GM19035 (cell line): ENCODE data around the gene BLACAT1.

Experiments used
- ATAC-seq: cut with Tn5 transposase; IDR thresholded peaks from one replicate; pipeline ENCODE4 v1.9.1; 2021; ENCODE audit not compliant: unreplicated experiment

Gene BLACAT1

DNA sequence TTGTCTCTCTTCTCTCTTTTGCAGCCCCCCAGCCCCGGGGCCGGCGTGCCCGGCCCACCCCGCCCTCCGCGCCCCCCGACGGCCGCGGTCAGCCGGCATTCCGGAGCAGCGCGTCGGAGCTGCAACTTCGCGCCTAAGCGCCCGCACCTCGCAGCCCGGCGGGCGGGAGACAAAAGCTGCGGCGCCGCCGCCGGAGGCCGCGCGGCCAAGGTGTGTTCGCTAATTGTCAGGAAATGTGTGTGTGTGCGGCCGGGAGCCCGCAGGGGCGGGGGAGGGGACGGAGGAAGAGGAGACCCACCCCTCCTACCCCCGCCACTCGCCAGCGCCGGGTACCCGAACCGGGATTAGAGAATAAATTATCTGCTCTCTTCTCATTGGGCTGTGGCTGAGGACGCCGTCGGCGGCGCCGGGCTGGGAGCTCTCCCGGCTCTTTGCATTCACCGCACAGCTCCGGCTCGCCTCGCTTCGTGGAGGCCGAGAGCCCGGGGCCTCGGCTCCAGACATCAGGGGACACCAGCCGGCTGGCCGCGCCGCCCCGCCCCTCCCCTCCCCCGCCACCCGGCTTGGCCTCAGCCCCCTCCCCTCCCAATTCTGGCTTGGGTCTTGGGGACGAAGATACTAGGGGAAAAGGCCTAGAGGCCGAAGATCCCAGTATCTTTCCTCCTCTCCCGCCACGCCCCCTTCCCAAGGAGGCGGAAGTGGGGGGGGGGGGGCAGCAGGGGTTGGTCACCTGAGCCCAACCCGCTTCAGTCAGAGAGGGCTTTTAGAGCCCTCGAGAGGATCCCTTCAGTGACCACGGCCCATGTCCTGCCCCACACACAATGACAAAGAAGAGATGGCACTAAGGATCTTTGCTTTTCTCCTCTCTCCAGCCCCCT lies 1.3 kb upstream of the BLACAT1 start:
- no peak for ATAC-seq

DNA sequence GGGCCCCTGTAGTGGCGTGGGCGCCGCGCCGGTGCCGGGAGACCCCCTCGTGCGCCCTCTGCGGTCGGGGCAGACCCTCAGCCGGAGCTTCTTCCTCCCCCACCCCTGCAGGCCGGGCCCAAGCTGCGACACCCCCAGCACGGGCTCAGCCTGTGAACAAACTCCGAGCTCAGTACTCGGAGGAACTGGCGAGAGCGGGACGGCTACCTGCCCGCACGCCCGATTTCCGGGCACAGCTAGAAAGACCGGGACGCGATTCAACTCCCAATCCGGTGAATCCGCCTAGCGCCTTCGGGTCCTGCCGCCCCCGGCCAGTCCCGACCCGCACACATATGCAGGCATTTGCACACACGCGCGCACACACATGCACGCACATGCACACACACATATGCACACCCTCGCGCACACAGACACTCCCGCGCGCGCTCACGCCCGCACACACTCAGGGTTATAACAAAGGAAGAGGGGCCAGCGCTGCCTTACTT lies 580 bp upstream of the BLACAT1 start:
- ATAC-seq: no peak

DNA sequence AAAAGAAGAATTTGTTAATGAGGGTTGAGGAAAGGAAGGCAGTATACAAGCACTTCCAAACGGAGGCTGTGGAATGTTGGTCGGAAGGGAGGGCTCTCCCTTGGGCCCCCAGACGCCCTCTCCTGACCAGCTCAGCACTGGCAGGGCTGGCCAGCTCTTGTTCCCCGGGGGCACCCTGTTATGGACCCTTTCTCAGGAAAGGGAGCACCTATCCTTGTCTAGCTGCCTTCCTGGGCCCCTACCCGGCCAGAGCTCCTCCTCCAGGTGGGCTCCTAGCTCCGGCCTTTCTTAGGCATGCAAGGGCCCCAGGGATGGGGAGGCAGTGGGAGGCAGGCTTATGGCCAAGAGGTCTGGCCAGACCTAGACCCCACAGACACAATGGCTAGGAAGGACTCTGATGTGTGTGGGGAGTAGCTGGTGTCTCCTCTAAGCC lies 926 bp downstream of the BLACAT1 start:
- ATAC-seq: no peak

DNA sequence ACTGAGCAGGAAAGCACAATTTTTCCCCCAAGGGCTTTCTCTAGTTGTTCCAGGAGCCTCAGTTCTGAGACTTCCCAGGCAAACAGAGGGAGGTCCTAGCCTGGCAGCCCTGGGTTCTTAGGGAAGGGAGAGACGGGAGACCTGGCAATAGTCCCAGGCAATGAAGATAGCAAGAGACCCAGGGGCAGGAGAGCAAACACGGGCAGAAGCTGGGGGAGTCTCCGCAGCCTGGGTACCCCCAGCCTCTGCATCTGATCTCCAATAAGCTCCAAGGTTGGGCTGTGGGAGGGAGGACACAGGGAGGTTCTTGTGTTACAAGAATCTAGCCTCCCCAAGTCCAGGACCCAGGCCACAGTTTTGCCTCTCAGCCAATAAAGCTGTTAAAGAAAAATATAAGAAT lies 2.4 kb downstream of the BLACAT1 start:
- no peak for ATAC-seq

DNA sequence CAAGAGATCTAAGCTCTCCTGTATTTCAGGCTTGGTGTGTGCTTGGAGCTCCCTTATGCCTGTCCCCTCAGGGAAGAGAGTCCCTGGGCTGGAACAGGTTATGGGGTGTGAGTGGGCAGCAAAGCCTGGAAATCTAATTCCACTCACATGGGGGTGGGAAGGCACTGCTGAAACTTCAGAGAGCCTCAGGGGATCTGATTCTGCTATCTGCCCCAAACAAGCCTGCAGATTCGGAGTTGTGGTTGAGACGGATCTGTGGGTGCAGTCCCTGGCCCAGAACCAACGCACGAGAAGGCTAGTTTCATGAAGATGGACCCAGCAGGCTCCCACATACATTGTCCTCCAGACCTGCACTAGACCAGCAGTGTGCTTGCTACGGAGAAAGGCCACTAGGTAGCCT lies 2.9 kb downstream of the BLACAT1 start:
- ATAC-seq: no peak

DNA sequence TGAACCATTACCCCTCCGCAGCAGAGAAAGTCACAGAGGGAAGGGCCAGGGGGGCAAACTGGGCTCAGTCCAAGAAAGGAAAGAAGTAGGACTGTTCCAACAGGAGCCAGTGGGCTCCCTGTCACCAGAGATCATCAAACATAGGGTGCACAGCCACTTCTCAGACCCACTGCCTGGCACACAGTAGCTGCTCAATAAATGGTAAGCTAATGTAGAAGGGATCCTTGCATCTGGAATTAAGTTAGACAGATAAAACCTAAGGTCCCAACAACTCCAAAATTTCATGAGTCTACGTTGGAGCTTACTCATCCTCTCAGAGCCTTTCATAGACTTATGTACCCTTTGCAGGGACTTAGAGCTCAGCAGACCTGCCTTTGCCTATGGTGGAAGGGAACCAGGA lies 3.5 kb downstream of the BLACAT1 start:
- ATAC-seq: no peak

DNA sequence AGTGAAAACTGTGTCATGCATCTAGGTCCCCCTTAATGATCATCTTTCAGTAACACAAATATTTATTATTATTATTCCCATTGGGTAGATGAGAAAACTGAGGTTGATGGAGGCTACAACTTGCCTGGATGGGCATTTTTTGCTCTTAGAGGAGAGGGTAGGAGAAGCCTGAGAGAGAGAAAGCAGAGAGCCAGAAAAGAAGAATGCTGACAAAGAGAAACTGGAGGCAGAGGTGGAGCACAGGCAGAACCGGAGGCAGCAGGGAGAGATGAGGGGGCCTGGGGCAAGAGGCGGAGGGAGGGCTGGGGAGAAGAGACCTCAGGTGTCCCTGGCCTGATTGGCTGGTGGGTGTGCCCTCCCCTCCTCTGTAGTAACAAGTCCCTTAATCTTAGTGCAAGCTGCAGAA lies 4.1 kb downstream of the BLACAT1 start:
- ATAC-seq: no peak

DNA sequence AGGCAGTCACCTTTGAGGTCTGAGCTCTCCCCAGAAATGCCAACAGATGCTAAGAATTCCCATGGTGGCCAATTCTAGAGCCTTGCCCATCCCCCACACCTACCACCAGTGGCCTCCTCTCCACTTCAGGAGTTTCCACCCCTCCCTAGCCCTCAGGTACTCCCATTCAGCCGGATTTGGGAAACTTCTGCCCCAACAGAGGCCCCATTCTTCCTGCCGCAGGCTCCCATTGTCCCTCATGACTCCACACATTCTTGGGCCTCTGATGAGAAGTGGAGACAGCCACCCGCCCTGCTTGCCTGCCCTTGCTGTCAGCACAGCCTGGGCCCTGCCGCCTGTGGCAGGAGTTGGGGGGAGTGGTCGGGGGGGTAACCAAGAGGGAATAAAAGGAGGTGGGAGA lies 4.6 kb downstream of the BLACAT1 start:
- ATAC-seq: no peak

DNA sequence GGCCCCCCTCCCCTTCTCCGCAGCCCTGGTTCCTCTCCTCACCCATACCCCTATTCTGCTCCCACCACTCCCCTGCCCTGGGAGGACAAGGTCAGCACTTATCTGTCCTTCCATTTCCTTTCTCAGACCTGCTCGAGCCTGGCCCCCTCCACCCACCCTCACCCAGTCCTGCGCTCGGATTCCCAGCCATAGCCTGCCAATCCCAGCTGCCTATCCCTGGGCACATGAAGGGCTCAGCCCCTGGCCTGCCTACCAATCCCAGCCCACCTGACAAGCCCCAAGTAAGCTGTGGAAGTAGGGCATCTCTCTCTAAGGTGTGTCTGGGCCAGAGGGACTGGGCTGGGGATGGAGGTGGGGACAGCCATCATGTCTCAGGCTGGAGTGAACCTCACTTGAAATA lies 5.4 kb downstream of the BLACAT1 start:
- ATAC-seq: no peak

DNA sequence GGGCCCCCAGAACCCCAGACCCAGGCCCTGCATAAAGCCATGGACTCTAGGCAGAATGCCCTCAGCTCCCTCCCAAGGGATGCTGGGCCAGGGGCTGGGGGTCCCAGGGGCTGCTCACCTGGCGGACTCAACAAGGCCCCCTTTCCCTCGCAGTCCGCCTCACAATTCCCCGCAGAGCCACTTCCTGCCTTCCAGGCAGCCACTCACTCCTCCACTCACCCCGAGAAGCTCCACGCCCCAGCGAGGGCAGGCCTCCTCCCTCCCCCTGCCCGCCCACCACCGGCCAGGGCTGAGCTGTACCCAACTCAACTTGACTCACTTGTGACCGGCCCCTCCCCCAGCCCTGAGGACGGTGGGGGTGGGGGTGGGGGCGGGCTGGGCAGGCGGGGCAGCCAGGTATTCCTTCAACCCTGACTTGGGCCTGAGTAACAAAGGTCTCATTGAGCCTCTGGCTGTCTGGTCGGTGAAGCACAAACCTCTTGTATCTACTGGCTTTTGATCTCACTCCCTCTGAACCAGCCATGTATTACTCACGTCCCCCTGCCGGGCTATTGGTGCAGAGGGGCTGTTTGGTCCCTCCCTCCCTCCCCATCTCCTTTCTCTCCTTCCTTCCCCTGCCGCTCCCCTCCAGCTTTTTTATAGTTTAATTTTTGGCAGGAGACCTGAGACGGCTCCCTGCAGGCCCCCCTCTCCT lies 5.9 kb downstream of the BLACAT1 start:
- no peak for ATAC-seq

DNA sequence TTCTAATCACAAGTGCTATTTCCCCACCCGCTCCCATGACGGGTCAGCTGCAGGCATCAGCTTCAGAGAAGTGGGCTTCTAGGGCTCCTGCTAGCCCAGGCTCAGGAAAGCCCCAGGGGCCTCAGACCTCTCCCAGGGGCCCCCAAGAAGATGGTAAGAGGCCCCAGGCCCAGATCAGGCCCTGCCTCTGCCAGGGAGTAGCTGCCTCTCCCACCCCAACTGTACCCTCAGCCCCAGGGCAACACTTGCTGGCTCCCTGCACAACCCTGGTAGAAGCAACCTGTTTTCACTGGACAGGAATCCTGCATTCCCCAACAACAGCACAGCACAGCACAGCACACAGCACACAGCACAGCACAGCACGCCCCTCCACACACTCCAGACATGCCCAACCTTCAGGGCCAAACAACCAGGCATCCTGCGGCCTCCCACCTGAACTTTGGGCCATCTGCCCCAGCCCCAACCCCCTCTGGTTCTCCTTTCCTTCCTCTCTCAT lies 6.5 kb downstream of the BLACAT1 start:
- no peak for ATAC-seq

DNA sequence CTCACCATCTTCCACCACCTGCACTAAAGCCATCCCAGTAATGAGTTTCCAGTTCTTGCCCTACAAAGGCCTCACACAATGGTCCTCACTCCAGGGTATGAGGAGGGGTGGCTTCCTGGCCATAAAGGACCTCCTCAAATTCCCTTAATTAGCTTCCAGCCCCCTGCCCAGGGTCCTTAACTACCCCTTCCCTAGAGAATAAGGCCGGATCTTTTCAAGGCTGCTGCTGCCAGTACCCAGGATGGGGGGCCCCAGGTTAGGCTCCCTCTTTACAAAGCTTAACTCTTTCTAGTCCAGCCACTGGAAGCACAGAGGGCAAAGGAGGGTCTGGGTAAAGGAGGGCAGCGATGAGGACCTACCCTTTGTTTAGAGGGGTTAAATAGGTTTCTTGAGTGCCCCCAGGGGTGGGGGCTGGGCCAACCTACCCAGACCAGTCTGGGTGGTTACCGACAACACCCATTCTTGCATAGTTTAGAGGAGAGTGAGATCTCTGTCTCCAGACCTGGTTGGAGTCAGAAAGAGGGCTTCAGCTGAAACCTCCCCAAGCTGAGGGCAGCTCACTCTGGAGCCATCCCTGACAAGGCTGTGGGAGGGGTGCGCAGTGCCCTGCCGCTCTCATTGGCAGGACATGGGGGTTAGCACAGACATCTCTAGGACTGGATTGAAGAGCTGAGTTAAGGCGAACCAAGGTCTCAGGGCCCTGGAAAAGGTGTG lies 7.1 kb downstream of the BLACAT1 start:
- ATAC-seq: no peak

DNA sequence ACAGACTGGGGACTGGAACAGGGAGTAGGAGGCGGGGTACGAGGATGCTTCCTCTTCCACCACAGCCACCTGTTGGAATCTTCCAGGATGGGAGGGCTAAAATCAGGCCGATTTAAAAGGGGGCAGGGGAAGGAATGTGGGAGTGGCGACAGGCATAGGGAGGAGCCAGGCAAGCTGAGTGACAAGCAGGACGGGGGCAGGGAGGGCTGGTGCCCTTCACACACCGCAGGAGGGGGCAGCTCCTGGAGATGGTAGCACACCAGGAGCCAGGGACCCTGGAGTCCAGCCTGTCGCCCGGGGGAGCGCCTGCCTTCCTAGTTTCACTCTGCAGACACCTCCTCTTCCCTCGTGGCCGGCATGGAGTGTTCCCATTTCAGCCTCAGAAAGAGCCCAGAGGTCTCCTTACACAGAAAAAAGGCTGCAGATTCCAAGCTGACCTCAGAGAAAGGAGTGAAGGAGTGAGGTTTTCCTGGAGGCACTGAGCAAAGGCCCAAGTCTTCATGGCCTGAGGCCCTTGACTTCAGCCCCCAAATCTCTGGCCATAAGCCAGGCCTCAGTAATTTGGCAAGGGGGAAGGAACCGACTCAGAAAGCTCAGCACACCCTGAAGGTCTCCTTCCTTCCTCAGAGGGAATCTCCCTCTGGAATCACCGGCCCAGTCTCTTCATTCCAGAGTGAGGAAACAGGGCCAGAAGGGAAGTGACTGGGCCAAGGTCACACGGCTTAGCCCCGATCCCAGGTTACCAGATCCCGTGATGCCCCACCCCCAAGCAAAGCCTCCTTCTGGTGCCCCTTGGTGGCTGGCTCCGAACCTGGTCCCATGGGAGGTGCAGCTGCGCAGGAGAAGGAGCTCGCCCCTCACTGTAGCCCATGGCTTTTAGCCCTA lies 8.1 kb downstream of the BLACAT1 start:
- no peak for ATAC-seq

DNA sequence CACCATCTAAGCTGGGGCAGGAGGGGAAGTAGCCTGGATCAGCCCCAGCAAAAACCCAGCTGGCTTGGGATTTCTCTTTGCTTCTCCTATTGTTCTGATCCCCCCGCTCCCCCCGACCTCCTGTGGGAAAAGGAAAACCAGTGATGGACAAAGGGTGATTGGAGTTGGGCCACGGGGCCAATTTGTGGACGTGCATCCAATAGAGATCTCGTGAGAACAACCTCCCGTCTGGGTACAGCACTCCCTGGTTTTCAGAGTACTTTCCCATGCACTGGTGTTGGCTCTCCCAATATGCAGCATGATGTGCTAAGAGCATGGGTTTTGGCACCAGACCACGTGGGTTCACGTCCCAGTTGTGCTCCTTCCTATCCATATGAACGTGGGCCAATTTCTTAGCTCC lies 9.0 kb downstream of the BLACAT1 start:
- ATAC-seq: no peak

DNA sequence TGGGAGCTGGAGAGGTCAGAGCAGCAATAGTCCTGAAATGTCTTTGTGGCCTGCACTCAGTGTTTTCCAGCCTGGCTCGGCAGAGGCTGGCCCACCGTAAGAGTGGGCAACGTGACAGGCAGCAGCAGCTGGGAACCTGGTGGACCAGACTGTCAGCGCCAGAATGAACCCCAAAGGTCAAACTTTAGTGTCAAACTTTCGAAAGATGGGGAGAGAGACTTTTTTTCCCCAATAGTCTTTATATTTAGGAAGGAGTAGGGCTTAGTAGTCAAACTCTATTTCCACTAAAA lies 10.3 kb downstream of the BLACAT1 start:
- no peak for ATAC-seq

DNA sequence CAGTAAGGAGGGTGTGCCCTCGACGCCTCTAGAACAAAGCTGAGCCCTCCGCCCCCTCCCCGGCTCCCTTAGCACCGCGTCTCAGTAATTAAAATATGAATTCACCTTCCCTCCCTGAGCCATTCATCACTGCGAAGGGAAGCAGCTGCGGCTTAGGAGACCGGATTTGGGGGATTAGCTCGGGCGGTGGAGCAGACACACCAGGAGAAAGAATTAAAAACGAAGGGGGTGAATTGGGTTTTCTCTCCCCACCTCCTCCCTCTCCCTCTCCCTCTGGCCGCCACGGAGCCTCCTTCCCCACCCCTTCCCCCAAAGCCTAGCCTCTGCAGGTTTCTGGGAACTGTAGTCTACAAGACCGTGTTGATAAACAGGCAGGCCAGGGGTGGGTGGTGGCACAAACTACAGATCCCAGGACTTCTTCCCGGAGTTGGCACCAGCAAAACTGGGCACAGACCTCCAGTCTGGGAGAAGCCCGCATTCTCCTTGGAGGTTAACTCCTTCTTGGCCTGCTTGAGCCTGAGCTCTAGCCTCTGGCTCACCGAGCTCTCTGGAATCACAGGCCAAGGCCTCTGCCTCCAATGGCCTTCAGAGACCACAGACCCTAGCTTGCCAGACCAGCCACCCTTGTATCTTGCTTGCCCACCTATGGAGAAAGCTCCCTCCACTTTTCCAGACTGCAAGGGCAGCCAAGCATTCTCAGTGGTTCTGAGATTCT lies 10.8 kb downstream of the BLACAT1 start:
- no peak for ATAC-seq

DNA sequence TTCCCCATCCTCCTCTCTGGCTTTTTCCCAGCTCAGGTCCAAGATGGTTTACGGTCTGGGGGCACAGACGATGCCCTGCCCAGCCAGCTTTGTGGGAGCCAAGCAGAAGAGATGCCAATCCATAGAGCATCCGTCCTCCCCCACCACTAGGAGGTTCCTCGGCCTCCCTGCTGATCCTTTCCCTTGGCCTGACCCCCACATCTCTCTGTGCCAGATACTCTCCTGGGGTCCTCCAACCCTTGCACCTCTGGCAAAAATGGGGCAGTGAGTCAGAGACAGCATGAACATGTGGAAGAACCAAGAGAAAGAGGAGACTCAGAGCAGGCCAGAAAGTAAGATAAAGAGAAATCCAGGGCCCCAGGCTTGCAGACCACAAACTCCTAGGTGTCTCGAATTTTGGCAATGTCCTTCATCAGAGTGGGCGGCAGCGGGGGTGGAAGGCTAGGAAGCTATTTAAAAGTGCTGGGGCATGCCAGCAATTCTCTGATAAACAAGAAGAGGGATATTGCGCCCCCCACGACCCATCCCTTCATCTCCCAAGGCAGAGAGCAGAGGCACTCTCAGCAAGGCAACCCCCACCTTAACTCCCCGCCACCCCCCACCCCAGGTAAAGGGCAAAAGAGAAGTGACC lies 11.4 kb downstream of the BLACAT1 start:
- ATAC-seq: no peak

DNA sequence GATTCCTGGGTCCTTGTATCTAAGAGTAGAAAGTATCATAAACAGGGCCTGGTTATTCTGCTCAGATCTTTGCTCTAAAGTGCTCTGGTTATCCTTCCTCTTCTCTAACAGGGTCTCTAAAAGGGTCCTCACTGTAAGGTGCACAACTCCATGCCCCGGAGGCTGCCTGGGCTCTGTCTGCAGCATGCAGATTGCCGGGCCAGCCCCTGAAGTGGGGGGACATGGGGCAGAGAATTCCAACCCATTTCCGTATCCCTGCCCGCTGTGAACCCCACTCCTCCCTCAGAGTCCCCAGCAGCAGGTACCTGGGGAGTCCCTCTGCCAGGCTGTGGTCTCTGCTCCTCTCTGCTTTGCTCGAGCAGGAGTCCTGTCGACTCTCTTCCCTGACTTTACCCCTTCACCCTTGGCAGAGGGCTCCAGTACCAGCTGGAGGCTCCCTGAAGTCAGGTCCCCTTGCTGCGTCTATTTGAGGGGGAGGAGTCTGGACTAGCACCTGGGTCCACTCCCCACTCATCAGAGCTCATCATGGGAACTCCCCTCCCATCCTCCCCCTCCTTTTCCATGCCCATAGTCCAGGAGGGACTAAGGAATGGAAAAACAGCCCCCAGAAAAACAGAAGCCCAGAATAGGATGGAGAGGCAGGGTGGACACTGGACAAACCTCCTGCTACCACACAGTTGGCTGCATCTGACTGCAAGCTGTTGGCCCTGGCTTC lies 12.1 kb downstream of the BLACAT1 start:
- no peak for ATAC-seq
